Stimulated activated CD8-positive, alpha-beta memory T cell treated with anti-CD3 and anti-CD28 coated beads, Interleukin-2, amount 100 ng/mL, for 48 hours (primary cell): ENCODE measurements around the gene CTIF.

Source experiments
- DNase-seq, 2 donors: peaks; one replicate each; pipeline ENCODE4 v3.0.0-alpha.2; 2020; ENCODE audit warnings: low read depth in 2 of 2

CTIF gene

DNA sequence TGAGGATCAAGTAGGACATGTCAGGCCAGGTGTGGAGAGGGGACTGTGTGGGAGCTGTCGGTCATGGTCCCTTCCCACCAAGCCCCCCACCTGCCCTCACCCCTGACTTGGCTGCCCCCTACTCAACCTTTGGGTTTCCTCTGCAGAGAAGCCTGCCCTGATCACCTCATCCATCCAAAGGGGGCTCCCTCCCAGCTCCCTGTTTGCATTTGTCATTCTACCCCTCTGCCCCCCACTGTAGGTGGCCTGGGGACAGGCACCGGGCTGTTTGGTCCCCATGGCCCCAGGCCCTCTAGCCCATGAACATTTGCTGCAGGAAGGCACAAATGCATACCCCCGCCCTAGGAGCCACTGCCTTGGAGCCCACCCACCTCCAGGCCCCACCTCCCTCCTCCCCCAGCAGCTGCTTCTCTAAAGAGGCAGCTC, 296.9 kb downstream of the CTIF start:
- DNase-seq = no peak

GRCh38 chr18:48836231-48836805, 297.5 kb downstream of the CTIF start:
- DNase-seq = no peak

- no peak for DNase-seq
These were observed 298.2 kb downstream of the CTIF start for GRCh38 chr18:48836806-48837615.

DNA sequence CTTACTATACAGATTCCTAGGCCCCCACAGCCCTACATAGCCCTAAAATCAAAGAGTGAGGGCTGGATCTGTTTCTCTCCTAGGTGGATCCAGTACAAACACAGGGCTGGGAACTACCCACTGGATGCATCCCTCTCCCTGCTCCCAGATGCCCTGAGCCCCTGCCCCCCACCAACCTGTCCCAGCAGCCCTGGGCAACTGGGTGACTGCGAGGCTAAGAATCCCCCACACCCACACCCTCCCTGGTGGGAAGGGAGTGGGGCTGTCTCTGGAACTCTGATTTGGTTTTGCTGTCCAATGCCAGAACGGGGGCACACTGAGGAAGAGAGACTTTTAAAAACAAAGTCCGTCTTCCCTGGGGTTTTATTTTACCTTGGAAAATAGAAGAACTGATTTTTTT, 298.8 kb downstream of the CTIF start:
- no peak for DNase-seq

DNA sequence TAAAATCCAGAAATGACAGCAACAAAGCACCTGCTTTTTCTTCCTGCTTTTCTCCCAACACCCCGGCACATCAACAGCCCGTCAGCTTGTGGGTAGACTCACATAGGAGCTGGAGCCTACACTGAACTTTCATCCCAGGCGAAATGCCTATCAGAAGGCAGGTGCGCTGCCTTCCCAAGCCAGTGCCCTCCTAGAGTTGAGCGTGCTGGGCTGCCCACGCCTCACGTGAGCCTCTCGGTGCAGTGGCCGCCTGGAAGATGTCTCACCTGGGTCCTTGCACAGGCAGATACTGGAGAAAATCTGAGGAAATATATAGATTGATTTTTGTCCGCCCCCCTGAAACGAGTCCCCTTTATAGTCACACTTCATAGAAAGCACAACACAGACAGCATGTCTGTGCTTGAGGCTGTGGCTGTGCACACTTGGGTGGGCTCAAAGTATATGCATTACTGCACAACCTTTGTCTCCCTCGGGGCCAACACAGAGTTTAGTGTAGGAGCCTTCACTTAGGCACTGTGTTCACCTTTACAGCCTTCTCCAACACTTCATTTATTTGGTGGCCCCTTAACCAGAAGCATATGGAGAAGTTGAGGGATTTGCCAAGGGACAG, 299.4 kb downstream of the CTIF start:
- no peak for DNase-seq

DNA sequence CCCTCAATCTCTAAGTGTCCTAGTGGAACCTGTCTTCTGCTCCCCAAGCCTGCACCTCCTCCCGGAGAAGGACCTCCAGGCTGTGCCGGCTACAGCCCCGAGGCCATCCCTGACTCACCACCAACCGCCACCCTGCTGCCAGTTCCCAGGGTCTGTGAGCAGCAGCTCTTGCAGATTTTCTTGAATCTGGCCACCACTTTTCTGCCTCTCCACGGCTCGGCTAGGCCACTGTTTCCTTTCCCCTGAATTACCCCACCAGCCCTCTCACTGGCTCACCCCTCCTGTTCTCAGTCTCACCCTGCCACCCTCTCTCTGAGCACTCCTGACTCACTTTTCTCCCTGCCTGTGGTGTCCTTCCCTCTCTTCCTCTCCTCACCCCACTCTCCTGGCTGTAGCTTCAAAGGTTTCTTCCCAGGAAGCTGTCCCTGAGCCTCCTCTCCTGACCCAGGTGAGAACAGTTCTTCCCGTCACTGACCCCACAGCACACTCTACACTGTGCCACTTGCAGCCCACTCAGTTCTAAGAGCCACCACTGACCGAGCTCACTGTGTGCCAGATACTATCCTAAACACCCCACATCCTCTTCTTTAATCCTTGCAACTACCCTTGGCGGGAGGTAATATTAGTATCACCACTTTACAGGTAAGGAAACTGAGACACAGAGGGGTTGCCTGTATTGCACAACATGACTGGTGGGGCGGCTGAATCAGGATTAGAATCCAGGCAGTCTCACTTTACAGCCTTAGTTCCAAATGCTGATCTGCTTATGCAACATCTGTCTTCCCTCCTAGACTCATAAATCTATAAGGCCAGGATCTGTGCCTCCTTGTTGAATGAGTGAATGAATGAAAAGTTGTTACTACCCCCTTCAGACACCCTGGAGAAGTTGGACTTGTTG, 300.3 kb downstream of the CTIF start:
- DNase-seq = no peak

GRCh38 chr18:48839819-48840490, 301.1 kb downstream of the CTIF start:
- DNase-seq = no peak

GRCh38 chr18:48840491-48840877, 301.7 kb downstream of the CTIF start:
- no peak for DNase-seq

- no peak for DNase-seq
These were observed 302.8 kb downstream of the CTIF start for GRCh38 chr18:48841381-48842258.

GRCh38 chr18:48842259-48843061, 303.6 kb downstream of the CTIF start:
- DNase-seq = no peak

- no peak for DNase-seq
These were observed 304.3 kb downstream of the CTIF start for GRCh38 chr18:48843162-48843561.

DNA sequence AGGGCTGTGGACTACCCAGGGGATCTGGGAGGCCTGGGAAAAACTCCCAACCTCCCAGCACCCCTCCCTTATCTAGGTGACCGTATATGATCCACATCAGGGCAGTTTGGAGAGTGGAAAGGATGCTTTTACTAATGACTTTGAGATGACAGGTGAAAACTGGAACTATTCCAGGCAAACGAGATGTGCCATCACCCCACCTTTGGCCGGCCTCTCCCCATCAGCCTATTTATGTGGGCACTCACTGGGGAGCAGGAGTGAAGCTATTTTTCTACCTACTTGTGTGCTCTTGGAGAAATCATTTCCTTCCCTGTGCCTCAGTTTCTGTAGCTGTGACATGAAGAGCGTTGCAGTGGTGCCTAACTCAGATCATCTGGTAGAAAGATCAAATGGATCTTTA, 304.8 kb downstream of the CTIF start:
- DNase-seq = no peak

DNA sequence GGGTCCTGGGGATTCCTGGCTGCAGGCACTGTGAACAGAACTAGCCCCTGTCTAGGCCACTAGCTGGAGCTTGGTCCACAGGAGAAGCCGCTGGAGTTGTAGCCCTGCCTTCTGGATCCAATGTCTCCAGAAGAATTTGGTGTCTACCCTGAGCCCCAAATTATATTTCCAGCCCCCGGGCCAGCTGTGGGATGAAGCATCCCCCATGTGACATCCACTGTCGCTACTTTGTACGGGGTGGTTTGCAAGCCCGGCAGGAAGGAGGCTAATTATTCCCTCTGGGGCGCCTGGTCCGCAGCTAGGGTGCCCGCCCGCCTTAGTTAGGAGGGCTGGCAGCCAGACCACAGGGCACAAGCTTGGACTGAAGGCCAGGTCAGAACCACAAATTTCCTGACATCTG, 305.4 kb downstream of the CTIF start:
- no peak for DNase-seq

DNA sequence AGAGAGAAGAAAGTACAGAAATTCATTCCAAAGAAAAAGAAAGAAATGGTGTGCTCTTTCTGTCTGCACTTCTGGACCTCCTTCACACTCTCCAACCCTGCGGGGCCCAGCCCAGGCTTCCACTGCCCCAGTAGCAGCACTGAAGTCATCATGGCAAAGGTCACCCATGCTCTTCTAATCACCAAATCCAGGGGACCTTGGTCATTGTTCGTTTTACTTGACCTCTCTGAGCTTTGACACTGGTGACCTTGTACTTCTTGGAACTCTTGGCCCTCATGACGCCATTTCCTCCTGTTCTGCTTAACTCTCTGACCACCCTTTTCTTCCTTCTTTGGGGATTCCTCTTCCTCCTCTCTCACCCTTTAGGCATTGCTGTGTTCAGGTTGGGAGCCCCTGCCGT, 306.3 kb downstream of the CTIF start:
- no peak for DNase-seq

DNA sequence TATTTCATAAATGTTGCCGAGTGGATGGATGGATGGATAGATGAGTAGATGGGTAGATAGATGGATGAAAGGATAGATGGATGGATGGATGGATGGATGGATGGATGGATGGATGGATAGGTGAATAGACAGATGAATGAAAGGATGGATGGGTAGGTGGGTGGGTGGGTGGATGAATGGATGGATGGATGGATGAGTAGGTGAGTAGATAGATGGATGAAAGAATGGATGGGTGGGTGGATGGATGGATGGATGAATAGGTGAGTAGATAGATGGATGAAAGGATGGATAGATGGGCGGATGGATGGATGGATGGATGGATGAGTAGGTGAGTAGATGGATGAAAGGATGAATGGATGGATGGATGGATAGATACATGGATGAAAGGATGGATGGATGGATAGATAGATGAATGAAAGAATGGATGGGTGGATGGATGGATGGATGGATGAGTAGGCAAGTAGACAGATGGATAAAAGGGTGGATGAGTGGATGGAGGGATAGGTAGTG, 307.6 kb downstream of the CTIF start:
- no peak for DNase-seq

GRCh38 chr18:48847807-48848486, 309.1 kb downstream of the CTIF start:
- no peak for DNase-seq

DNA sequence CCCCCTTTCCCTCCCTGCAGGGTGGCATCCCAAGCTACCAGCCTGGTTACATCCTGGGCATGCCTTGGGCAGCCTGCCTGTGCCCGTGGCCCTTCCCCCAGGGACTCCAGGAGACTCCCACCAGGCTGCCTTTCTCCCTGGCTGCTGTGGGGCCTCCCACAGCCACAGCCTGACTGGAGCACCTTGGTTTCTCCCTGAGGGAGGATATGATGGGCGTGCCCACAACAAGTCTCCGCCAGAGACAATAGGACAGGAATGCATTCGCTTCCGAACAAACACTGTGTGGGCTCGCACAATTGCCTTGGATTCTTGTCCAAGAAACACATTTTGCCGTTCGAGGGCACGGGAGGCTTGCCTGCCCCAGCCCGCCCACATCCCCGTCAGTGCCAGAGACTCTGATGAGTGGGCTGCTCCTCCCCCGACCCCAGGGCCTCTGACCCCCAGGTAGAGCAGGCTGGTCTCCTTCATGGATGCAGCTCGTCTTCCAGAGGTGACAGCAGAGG, 309.9 kb downstream of the CTIF start:
- no peak for DNase-seq

DNA sequence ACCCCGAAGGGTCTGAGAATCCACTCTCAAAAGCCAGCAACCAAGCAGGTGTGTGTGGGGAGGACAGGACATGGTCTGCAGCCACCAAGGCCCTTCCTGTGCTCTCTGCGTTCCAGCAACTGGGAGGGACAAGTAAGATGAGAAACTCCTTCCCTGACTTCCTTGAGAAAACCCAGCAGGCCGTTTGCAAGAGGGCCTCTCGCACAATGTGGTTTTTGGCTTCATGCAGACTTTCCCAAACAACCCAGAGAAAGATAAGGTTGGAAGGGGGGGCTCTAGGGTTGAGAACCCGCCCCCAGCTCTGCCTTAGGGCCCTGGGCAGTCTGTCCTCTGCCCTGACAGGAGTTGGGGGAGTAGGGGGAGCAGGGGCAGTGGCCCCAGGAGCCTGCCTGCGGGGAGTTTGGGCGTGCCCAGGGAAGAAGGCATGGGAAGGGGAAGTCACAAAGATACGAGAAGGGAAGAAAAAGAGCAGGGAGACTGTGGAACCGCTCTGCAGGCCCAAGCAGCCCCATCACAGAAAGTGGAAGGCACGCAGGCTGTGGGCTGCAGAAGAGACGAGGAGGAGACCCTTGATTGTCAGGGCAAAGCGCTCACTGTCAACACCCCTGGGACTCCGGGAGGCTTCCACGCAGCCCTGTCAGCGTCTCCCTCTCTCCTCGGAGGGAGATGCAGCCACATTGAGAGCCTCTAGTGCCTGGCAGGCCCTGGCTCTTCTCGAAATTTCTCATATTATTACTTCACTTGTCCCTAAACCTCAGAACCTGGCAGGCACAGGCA, 312.2 kb downstream of the CTIF start:
- no peak for DNase-seq
